ENCODE results near the gene TRNP1. TPM values are rescaled to one million over a fixed set of nuclear protein-coding genes. Genes with fewer than 3 reads are reported as not detected.
A peak's percentile ranks its signal among the peaks of the same experiment; 100 is the strongest.

Gene TRNP1
- total RNA-seq, 4 donors from 2014 or later: 2.9 to 8.5 (median 6.5) TPM

DNA sequence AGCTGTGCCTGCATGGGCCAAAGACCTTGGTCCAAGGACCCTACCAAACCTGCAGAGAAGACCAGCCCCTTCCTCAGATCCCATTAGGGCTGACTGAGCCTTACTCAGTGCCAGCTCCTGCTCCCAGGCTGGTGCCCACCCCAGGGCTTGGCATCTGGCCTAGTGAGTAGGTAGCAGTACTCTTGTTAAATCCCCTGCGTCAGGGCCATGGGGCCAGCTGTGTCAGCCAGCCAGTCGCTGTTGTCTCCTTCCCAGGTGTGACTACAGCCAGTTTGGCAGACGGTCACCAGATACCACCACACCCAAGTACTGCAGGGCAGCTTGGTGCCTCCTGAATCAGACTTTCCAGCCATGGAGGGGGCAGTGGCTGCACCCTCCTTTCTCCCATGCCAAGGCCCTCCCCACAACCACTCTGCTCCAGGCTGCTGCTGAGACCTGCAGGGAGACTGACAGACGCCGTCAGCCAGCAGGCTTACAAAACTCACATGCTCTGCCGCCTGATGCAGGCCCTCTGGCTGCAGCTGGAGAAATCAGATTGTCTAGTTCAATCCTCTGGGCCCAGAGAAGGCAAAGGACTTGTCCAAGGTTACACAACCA lies 16.2 kb downstream of the TRNP1 start:
- no peaks in the 10 kb centered on the region for H3K36me3 ChIP-seq
- no peak overlapping the region for H3K4me3 ChIP-seq (replicated peaks in 1 of 3)
- WGBS, 2 donors: 9 to 39% methylated on average over 3 to 6 of the region's 6 CpGs
- no peaks in the 10 kb centered on the region for H3K9me3 ChIP-seq
- intact Hi-C loops (cut with DNase I): no loop called here
- peaks cover 64 to 72% of the 10 kb centered on the region in 2 donors for H3K4me1 ChIP-seq
- H3K27me3 ChIP-seq: no peaks in the 10 kb centered on the region
- peak in 1 of 2 donors; percentile 56 for TF ChIP-seq POLR2A (IDR thresholded peaks at IDR 0.05)
- TF ChIP-seq, protein P1, sequence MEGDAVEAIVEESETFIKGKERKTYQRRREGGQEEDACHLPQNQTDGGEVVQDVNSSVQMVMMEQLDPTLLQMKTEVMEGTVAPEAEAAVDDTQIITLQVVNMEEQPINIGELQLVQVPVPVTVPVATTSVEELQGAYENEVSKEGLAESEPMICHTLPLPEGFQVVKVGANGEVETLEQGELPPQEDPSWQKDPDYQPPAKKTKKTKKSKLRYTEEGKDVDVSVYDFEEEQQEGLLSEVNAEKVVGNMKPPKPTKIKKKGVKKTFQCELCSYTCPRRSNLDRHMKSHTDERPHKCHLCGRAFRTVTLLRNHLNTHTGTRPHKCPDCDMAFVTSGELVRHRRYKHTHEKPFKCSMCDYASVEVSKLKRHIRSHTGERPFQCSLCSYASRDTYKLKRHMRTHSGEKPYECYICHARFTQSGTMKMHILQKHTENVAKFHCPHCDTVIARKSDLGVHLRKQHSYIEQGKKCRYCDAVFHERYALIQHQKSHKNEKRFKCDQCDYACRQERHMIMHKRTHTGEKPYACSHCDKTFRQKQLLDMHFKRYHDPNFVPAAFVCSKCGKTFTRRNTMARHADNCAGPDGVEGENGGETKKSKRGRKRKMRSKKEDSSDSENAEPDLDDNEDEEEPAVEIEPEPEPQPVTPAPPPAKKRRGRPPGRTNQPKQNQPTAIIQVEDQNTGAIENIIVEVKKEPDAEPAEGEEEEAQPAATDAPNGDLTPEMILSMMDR (IDR thresholded peaks at IDR 0.05): peak in 2 of 6 experiments; percentile 11 to 43
- DNase-seq: peak; percentile 91 to 93
- H3K27ac ChIP-seq: peak overlapping the region; percentile 86 to 98 (median 94)

DNA sequence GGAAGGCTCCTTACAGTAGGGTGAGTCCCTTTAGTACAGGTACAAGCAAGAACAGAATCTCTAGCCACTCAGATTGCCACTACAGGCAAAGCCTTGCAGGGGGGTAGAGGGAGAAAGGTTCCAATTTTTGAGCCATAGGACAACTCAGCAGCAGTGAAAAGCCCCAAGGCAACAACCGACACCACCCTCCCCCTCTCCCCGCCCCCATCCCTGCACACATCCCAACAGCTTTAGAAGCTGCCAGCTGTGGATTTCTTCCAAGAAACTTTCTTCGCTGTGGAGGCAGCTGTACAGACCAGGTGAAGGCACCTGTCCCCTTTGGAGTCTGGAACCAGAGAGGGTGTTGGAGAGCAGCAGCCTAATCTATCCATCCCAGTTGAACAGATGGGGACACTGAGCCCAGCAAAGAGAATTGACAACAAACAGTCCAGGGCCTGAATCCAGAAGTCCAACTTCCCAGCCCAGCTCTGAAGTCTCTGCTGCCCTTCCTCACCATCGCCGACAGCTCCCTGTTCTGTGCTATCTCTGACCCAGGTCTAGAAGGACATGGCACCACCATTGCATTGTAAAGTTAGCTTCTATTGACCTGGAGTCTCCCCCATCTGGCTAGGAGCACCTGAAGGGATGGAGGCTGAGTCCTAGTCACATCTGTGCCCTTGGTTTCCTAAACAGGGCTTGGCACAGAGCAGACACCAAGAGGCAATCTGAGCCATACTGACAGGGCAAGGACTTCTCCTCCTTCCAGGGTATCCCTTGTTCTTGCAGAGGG lies 16.9 kb downstream of the TRNP1 start:
- H3K27ac ChIP-seq: peak overlapping the region; percentile 86 to 98 (median 94)
- TF ChIP-seq, protein P1 (IDR thresholded peaks at IDR 0.05): no peak
- TF ChIP-seq POLR2A (IDR thresholded peaks at IDR 0.05): no peak

DNA sequence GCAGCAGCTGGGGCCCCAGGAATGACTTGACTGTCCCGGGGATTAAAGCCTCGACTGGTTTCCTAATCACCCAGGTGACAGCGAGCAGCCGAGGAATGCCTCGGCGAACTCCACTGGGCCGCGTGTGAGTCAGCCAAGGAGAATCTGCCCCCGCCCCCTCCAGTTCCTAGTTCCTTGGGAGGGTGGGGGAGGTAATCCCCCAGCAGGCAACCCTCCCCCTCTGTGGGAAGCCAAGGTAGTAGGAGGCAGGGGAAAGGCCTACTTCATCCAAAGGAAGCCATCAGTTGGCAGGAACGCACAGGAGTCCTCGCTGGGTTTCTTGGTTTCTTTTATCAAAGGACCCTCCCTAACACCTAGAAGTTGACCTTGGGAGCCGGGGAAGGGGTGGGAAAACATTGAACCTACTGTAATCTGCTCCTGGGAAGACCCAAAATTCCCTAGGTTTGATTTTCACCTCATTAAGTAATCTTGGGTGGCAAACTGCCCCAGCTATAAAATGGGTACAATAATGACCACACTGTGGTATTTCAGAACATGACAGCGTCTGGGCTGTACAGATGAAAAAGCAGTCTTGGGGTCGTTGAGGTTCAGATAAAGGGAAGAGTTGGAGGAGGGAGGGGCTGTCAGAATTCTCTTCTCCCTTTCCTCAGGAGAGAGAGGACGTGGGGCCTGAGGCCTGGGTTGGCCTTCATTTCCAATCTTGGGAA lies 17.7 kb downstream of the TRNP1 start:
- DNase-seq: peak; percentile 92 to 94
- Histone ChIP-seq H3K4me3 (replicated peaks in 1 of 3) (no peak overlapping the region), H3K9me3 (no peaks in the 10 kb centered on the region), H3K4me1 (peaks cover 52 to 61% of the 10 kb centered on the region in 2 donors), H3K27me3 (no peaks in the 10 kb centered on the region), H3K27ac (peak overlapping the region; percentile 86 to 98 (median 94)), H3K36me3 (no peaks in the 10 kb centered on the region)
- TF ChIP-seq, protein P1 (IDR thresholded peaks at IDR 0.05): no peak
- TF ChIP-seq POLR2A (IDR thresholded peaks at IDR 0.05): peak in 1 of 2 donors; percentile 52
- intact Hi-C loops (cut with DNase I): no loop called here
- 40 to 61% methylated on average over 9 to 15 of the region's 15 CpGs for WGBS, 2 donors

More for the DNA sequence above, 16.9 kb downstream of the TRNP1 start:
- DNase-seq: peak; percentile 30 to 52
- 49 to 64% methylated on average over 5 of the region's 5 CpGs for WGBS, 2 donors
- no peaks in the 10 kb centered on the region for H3K27me3 ChIP-seq
- H3K9me3 ChIP-seq: no peaks in the 10 kb centered on the region
- H3K4me1 ChIP-seq: peaks cover 57 to 65% of the 10 kb centered on the region in 2 donors
- intact Hi-C loops (cut with DNase I): no loop called here
- no peak overlapping the region for H3K4me3 ChIP-seq (replicated peaks in 1 of 3)
- no peaks in the 10 kb centered on the region for H3K36me3 ChIP-seq

DNA sequence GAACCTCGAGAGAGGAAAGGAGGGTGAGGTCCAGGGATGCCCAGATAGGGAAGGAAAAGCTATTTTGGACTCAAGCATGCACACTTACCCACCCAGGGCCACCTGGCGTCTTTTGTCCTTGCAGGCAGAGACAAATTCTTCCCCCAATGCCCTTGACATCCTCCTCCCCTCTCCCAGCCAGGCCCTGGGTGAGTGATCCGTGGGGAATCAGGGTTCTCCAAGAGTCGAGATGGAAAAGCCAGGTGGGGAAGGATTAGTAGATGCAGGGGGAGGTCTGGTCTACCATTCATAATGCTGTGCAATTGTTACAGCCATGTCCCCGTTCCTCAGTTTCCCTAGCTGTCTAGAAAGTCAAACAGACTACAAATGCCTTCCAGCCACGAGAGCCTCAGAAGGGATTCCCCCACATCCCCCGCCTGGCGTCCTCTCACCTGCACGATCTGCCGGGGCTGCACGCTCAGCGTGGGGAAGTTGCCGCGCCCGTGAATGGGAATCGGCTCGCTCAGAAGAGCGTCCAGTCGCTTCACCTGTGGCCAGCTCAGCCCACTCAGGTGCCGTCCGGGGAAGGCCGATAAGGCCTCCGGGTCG lies 18.6 kb downstream of the TRNP1 start:
- DNase-seq: peak; percentile 16 to 27
- TF ChIP-seq POLR2A (IDR thresholded peaks at IDR 0.05): no peak
- TF ChIP-seq, protein P1 (IDR thresholded peaks at IDR 0.05): no peak
- H3K27me3 ChIP-seq: no peaks in the 10 kb centered on the region
- H3K9me3 ChIP-seq: no peaks in the 10 kb centered on the region
- WGBS, 2 donors: 37 to 49% methylated on average over 6 to 17 of the region's 24 CpGs
- no peaks in the 10 kb centered on the region for H3K36me3 ChIP-seq
- H3K4me3 ChIP-seq (replicated peaks in 1 of 3): peak overlapping the region in 2 of 3 donors; percentile 14 to 31
- intact Hi-C loops (cut with DNase I): no loop called here
- H3K4me1 ChIP-seq: peaks cover 49 to 54% of the 10 kb centered on the region in 2 donors
- H3K27ac ChIP-seq: peak overlapping the region; percentile 86 to 98 (median 94)

Data from thyroid gland (tissue), 4 donors.